RPMI7951 (cell line): ENCODE measurements around the gene BRI3BP. TPM values are rescaled to one million over a fixed set of nuclear protein-coding genes. Genes with fewer than 3 reads are reported as not detected.
A peak's percentile ranks its signal among the peaks of the same experiment; 100 is the strongest.
"Not testable (repeated sequence)": the region's sequence is repeated elsewhere in the genome, so short reads cannot be mapped to it uniquely, and the experiment has no call there.

Source experiments
- DNase-seq: peaks from one replicate; pipeline ENCODE4 v3.0.0-alpha.2; 2012; ENCODE audit warnings: low read depth
- total RNA-seq: library from RNA; depleted of rRNA; stranded (reverse); fragments of >200 nt; shearing (Covaris generic); gene quantifications from 2 replicates; pipeline ENCODE4 v1.2.3, GENCODE V29; 2014

BRI3BP gene
- total RNA-seq, 1 experiment from 2014 or later, result 4.9 TPM

DNA sequence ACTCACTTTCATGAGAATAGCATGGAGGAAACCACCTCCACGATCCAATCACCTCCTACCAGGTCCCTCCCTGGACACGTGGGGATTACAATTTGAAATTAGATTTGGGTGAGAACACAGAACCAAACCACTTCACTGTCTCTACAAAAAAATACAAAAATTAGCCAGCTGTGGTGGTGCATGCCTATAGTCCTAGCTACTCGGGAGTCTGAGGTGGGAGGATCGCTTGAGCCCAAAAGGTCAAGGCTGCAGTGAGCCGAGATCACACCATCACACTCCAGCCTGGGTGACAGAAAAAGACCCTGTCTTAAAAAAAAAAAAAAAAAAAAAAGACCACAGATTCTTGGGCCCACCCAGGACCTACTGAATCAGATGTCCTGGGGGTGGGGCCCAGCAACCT, 28.3 kb downstream of the BRI3BP start:
- DNase-seq, result no peak

DNA sequence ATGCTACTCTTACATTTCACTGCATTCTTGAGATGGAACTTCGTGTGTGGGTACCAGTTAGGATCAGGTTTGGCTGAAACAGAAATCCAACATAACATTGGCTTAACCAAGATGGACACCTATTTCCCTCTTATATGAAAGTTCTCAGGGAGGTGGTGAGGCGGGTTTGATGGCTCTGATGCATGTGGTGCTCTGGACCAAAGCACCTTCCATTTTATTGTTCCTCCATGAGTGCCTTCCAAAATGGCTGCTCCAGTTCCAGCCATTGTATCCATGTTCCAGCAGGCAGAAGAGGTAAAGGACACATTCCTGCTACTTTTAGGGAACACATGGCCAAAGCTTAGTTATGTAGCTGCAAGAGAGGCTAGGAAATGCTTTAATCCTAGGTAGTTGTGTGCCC, 29.6 kb downstream of the BRI3BP start:
- no peak for DNase-seq

- no peak for DNase-seq
These were observed 31.6 kb downstream of the BRI3BP start for GRCh38 chr12:125024949-125025563.

DNA sequence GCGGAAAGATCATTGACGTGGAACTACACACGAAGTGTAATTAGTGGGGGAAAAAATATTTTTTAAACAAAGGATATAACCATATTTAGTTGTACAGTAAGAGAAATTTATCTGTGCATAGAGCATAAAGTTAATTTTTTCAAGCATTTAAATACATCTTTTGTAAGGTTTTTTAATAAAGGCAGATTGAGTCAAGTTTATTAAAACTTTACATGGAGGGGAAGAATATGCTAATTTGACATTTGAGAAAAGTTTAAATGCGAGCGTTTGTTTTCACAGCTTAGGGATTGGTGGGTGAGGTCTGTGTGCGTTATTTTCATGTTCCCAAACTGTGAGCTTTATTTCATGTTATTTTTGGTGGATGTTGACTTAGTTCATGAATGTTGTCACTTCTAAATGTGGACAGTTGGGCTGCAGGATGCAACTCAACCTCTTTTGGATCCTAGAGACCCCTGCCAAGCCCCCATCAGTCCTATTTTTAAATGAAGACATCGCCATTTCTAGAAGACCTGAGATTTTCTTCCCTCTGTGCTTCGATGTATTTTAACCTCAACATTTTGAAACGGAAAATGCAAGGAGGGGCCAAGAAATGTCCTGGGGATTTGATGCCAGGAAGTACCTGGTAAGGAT, 32.3 kb downstream of the BRI3BP start:
- no peak for DNase-seq

DNA sequence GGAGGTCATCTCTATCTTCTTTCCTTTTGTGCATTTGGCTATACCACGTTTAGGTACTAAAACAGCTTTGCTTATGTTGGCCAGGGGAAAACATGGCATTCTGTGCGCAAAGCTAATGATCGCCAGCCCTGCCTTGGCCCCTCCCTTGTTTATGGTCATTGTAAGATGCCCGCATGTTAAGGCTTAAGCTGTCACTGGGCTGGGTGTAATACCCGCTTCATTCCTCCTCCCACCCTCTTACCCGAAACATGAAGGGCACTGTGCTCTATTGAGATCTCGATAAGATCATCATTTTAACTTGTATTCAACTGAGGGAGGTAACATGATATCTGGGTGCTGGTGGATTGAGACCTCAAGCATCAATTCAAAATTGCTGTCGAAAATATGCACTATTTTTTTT, 34.7 kb downstream of the BRI3BP start:
- DNase-seq, result no peak

DNA sequence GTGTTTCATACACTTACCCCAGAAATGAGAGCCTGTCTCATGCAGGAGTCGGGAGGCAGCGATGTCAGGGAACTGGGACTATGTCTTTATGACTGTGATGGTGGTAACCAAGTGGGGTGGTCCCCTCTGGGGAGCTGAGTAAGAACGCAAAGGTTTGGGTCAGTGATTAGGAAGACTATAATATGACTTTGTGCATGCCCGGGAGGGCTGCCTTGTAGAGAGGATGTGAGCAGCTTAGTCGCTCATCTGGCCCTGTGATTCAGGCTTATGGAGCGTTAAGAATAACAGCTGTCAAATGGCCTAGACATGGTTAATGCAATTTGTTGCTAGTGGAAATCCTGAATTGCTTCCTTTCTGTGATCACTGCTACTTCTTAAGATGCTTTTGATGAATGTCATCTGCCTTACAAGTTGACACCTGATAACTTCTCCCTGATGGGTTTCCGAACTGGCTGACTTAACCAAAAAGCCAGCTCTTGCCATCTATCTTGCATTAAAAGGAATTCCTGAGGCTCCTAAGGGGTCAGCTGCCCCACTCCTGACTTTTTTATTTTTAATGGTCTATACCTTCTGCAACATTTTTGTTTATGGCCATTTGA, 36.4 kb downstream of the BRI3BP start:
- DNase-seq, result peak; percentile 6

- not testable (repeated sequence) for DNase-seq
These were observed 38.0 kb downstream of the BRI3BP start for GRCh38 chr12:125031471-125031870.

DNA sequence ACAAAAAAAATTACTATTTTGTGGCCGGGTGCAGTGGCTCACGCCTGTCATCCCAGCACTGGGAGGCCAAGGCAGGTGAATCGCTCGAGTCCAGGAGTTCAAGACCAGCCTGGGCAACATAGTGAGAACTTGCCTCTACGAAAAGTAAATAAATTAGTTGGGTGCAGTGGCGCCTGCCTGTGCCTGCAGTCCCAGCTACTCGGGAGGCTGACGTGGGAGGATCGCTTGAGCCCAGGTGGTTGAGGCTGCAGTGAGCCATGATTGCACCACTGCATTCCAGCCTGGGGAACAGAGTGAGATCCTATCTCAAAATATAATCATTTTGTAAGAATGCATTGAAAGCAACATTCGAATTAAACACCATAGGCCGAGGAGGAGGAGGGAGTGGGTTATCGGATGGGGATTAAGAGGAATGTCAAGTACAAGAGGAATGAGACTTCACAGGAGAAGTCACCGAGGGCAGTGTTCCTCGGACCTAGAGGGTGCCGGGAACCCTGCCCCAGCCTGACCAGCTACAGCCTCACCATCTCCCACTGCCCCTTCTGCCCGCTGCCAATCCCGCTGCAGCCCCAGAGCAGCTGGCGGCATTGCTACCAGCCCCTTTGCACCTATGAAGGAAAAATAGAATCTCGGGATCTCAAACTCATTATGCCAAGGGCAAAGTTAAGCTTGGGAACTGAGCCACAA, 39.2 kb downstream of the BRI3BP start:
- DNase-seq, result no peak

DNA sequence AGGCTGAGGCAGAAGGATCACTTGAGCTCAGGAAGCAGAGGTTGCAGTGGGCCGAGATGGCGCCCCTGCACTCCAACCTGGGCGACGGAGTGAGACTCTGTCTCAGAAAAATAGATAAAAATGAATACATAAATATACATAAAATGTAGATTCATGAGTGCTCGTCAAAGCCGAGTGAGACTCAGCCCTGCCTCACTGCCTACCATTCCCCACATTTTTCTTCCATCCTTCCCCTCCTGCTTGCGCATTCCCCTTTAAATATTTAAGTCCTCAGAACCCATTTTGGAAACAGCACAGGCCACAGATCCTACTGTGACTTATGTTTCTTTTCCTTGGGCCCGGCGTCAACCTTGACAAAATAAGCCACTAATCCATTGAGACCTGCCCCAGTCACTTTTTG, 39.8 kb downstream of the BRI3BP start:
- no peak for DNase-seq

DNA sequence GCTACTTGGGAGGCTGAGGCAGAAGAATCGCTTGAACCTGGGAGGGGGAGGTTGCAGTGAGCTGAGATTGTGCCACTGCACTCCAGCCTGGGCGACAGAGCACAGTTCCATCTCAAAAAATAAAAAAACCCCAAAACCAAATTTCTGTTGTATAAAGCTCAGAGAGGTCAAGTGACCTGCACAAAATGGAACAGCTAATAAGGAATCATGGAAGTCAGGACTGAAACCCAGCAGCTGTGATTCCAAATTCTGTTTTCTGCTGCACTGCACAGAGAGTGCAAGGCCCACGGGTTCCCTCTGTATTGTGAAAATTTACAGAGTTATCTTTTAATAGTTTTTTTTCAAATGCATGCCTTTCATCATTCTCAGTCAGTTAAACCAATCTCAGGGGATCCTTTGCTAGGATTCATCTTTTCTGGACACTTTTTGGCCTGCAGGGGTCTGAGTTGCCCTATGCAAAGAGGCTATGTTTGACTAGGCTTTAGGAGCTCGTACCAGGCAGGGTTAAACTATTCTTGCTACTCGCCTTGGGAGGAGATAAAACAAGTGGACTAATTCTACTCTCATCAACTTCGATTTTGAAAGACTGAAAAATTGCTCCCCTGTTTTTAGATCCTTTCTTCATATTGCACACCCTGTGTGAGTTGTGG, 45.7 kb downstream of the BRI3BP start:
- peak; percentile 6 for DNase-seq

- no peak for DNase-seq
These were observed 55.6 kb downstream of the BRI3BP start for GRCh38 chr12:125049093-125049458.

- DNase-seq, result no peak
These were observed 57.0 kb downstream of the BRI3BP start for GRCh38 chr12:125050446-125050845.

- DNase-seq, result no peak
These were observed 57.4 kb downstream of the BRI3BP start for GRCh38 chr12:125050868-125051267.

DNA sequence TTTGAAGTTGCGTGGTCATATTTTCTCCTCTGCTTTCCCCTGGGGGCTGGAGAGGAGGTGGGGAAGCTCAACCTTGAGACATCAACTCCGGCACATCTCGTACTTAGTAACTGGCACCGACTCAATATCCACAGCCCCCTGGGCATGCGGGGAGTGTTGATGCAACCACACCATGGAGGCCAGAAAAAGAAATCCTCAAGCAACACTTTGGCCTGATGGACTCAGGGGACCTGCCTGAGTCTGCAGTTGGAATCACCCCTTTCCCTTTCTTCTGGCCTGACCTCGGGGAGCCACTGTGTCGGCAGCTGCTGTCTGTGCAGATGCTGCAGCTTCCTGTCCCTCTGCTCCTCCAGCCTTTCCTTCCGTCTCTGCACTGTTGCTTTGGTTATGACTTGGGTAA, 60.4 kb downstream of the BRI3BP start:
- peak; percentile 8 for DNase-seq

DNA sequence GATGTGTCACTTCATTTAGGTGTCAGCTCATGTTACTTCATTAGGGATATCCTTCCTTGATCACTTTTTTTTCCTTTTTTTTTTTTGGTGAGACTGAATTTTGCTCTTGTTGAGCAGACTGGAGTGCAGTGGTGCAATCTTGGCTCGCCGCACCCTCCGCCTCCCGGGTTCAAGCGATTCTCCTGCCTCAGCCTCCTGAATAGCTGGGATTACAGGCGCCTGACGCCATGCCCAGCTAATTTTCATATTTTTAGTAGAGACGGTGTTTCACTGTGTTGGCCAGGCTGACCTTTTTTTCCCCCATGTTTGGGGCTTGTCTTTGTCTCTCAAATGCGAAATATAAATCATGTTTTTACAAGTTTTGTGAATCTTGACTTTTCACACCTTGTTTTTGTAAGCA, 62.1 kb downstream of the BRI3BP start:
- DNase-seq, result no peak

GRCh38 chr12:125056306-125056705, 62.9 kb downstream of the BRI3BP start:
- peak; percentile 63 for DNase-seq

DNA sequence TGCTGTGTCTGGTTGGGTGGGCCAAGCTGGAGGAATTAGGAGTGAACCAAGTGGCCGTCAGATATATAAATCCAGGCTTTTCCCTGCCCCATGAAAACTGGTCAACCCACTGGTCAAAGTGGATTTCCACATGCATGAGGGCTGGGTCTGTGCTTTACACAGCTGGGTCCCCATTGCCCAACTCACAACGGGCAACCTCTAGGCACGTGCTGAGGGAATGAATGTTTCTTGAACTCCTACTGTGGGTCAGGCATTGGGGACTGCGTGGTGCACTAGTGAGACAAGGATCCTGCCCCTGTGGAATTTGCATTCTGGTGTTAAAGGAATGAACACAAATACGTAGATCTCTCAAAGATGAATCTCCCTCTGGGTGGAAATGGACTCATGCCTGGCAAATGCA, 64.3 kb downstream of the BRI3BP start:
- DNase-seq, result no peak

- no peak for DNase-seq
These were observed 67.8 kb downstream of the BRI3BP start for GRCh38 chr12:125061229-125061628.

DNA sequence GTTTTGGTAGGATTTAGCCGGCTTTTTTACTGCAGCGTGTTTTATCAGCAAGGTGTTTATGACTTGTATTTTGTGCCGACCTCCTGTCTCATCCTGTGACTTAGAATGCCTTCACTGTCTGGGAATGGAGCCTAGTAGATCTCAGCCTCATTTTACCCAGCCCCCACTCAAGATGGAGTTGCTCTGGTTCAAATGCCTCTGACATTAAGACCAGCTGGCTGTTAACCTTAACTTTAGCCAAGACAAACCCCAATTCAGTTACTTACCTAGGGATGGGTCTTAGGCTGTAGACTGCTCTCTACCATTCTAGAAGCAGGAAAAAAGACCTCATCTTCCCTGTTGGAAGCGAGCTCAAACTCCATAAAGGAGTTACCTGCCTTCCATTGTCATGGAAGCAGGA, 70.1 kb downstream of the BRI3BP start:
- DNase-seq, result not testable (repeated sequence)

- DNase-seq, result no peak
These were observed 71.0 kb downstream of the BRI3BP start for GRCh38 chr12:125064492-125064891.

- peak; percentile 66 for DNase-seq
These were observed 71.8 kb downstream of the BRI3BP start, which contains the start of gene AACS for GRCh38 chr12:125065021-125065918. Gene AACS (plus strand): TSS chr12:125065435. CDS start chr12:125065585, 150 bp downstream.
